ENCODE data around the gene FABP3. TPM values are rescaled to one million over a fixed set of nuclear protein-coding genes. Genes with fewer than 3 reads are reported as not detected.

FABP3 gene
- total RNA-seq, 2 experiments from 2014 or later, result not detected

DNA sequence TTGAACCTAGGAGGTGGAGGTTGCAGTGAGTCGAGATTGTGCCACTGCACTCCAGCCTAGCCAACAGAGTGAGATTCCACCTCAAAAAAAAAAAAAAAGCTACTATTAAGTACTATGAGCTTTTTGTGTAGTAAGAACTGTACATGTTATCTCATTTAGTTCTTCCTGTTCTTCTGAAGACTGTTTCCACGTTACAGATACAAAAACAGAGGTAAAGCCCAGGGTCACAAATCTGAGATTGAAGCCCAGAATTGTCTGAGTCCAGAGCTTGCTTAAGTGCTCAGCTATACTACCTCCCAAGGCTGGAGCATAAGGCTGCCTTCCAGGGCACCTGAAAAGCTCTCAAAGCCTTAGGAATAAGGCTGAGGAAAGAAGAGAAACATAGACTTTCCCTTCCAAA lies 2.9 kb downstream of the FABP3 start:
- Mint-ChIP-seq H3K27ac (no peak overlapping the region), H3K4me1 (ENCODE audit: low read depth) (peaks cover 8% of the 10 kb centered on the region), H3K27me3 (no peaks in the 10 kb centered on the region), H3K36me3 (ENCODE audit: low read depth) (peaks cover 23% of the 10 kb centered on the region), H3K4me3 (no peak overlapping the region), H3K9me3 (no peaks in the 10 kb centered on the region)
- DNase-seq, result no peak
- H3K36me3 ChIP-seq (ENCODE audit: insufficient read depth, low read length), result peaks cover 19% of the 10 kb centered on the region
- H3K4me1 ChIP-seq (ENCODE audit: insufficient read depth, low read length), result peaks cover 15% of the 10 kb centered on the region
- H3K9me3 ChIP-seq (ENCODE audit: control insufficient read depth in 1 of 2, insufficient read depth in 1 of 2, low read length in 2 of 2), result no peaks in the 10 kb centered on the region
- intact Hi-C loops (cut with DNase I, micrococcal nuclease), result no loop called here
- H3K27me3 ChIP-seq (ENCODE audit: control insufficient read depth in 1 of 2, insufficient read depth in 2 of 2, low read length in 2 of 2), result peaks cover 0 to 4% of the 10 kb centered on the region in 2 experiments
- ChIA-PET CTCF (no interaction called here), POLR2A (no interaction called here)
- H3K27ac ChIP-seq (ENCODE audit: low read depth in 1 of 2, low read length in 2 of 2), result no peak overlapping the region
- no peak overlapping the region for H3K4me3 ChIP-seq (ENCODE audit: low read length)
- TF ChIP-seq, protein P1, sequence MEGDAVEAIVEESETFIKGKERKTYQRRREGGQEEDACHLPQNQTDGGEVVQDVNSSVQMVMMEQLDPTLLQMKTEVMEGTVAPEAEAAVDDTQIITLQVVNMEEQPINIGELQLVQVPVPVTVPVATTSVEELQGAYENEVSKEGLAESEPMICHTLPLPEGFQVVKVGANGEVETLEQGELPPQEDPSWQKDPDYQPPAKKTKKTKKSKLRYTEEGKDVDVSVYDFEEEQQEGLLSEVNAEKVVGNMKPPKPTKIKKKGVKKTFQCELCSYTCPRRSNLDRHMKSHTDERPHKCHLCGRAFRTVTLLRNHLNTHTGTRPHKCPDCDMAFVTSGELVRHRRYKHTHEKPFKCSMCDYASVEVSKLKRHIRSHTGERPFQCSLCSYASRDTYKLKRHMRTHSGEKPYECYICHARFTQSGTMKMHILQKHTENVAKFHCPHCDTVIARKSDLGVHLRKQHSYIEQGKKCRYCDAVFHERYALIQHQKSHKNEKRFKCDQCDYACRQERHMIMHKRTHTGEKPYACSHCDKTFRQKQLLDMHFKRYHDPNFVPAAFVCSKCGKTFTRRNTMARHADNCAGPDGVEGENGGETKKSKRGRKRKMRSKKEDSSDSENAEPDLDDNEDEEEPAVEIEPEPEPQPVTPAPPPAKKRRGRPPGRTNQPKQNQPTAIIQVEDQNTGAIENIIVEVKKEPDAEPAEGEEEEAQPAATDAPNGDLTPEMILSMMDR (IDR thresholded peaks at IDR 0.05), result no peak
- no peak for ATAC-seq (ENCODE audit: poor library complexity)

DNA sequence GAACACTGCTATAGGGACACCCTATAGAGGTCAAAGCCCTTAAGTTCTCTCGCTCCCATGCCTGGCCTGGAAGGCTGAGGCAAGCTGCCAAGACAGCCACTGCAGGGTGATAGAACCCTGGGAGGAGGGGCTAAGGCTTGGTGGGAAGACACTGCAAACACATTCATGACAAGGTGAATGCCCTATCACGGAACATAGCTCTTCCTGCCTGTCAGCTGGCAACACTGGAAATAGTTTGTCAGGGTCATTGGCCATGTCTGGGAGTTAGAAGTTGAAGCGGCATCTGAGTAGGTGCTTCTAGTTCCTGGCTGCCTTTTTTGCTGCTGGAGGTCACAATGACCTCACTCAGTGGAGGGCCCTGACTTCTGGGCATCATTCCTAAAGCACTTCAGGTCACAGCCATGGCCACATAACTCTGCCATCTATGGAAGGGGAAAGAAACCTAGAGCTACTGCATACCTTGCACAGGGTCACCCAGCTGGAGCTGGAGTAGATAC lies 4.2 kb downstream of the FABP3 start:
- peaks cover 5% of the 10 kb centered on the region for H3K4me1 Mint-ChIP-seq (ENCODE audit: low read depth)
- H3K27me3 ChIP-seq (ENCODE audit: control insufficient read depth in 1 of 2, insufficient read depth in 2 of 2, low read length in 2 of 2), result peaks cover 0 to 4% of the 10 kb centered on the region in 2 experiments
- POLR2A ChIA-PET, result no interaction called here
- no peak for DNase-seq
- intact Hi-C loops (cut with DNase I, micrococcal nuclease), result no loop called here
- H3K4me3 ChIP-seq (ENCODE audit: low read length), result no peak overlapping the region
- no peaks in the 10 kb centered on the region for H3K9me3 Mint-ChIP-seq
- no peak overlapping the region for H3K27ac ChIP-seq (ENCODE audit: low read depth in 1 of 2, low read length in 2 of 2)
- peaks cover 36% of the 10 kb centered on the region for H3K36me3 Mint-ChIP-seq (ENCODE audit: low read depth)
- peaks cover 11% of the 10 kb centered on the region for H3K4me1 ChIP-seq (ENCODE audit: insufficient read depth, low read length)
- H3K4me3 Mint-ChIP-seq, result no peak overlapping the region
- CTCF ChIA-PET, result no interaction called here
- H3K9me3 ChIP-seq (ENCODE audit: control insufficient read depth in 1 of 2, insufficient read depth in 1 of 2, low read length in 2 of 2), result no peaks in the 10 kb centered on the region
- H3K27ac Mint-ChIP-seq, result no peak overlapping the region
- no peak for ATAC-seq (ENCODE audit: poor library complexity)
- TF ChIP-seq, protein P1 (IDR thresholded peaks at IDR 0.05), result no peak
- no peaks in the 10 kb centered on the region for H3K27me3 Mint-ChIP-seq
- H3K36me3 ChIP-seq (ENCODE audit: insufficient read depth, low read length), result peaks cover 33% of the 10 kb centered on the region

DNA sequence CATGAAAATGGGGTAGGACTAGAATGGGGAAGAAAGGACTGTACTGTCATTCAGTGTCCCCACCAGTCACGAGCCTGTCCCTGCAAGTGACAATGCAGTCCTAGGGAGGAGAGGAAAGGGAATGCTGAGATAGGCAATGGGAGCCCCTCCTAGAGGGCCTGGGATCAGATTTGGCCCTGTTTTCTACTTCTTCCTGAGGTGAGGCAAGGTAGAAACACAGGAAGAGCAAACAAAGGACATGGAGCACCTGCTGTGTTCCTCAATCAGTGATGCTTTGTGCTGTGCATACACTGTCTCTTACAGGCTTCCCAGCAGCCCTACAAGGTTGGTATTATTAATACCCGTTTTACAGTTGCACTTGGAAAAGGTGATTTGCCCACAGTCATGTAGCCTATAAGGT lies 6.1 kb downstream of the FABP3 start:
- TF ChIP-seq, protein P1 (IDR thresholded peaks at IDR 0.05), result no peak
- H3K9me3 Mint-ChIP-seq, result no peaks in the 10 kb centered on the region
- no peak overlapping the region for H3K27ac Mint-ChIP-seq
- no peak for ATAC-seq (ENCODE audit: poor library complexity)
- Histone ChIP-seq H3K4me3 (ENCODE audit: low read length) (no peak overlapping the region), H3K36me3 (ENCODE audit: insufficient read depth, low read length) (peaks cover 36% of the 10 kb centered on the region), H3K27me3 (ENCODE audit: control insufficient read depth in 1 of 2, insufficient read depth in 2 of 2, low read length in 2 of 2) (no peaks in the 10 kb centered on the region), H3K4me1 (ENCODE audit: insufficient read depth, low read length) (no peaks in the 10 kb centered on the region), H3K27ac (ENCODE audit: low read depth in 1 of 2, low read length in 2 of 2) (no peak overlapping the region), H3K9me3 (ENCODE audit: control insufficient read depth in 1 of 2, insufficient read depth in 1 of 2, low read length in 2 of 2) (no peaks in the 10 kb centered on the region)
- no peak for DNase-seq
- intact Hi-C loops (cut with DNase I, micrococcal nuclease), result no loop called here
- H3K4me1 Mint-ChIP-seq (ENCODE audit: low read depth), result no peaks in the 10 kb centered on the region
- ChIA-PET CTCF (no interaction called here), POLR2A (no interaction called here)
- H3K27me3 Mint-ChIP-seq, result no peaks in the 10 kb centered on the region
- H3K4me3 Mint-ChIP-seq, result no peak overlapping the region
- H3K36me3 Mint-ChIP-seq (ENCODE audit: low read depth), result peaks cover 51% of the 10 kb centered on the region

Measured in CD4-positive, alpha-beta T cell (primary cell).